Lung (tissue), 12 donors: ENCODE measurements around the gene MDP1. TPM values are rescaled to one million over a fixed set of nuclear protein-coding genes. Genes with fewer than 3 reads are reported as not detected.

Experiments used
- ATAC-seq: fragments of 200-7000 bp; cut with Tn5 transposase; one replicate; pipeline ENCODE4 v1.9.1; 2020; ENCODE audit warnings: moderate number of reproducible peaks; ENCODE audit not compliant: insufficient read depth, low FRiP score
- DNase-seq, 3 donors: peaks; one replicate each; pipeline ENCODE4 v3.0.0-alpha.2; 2013 to 2017
- H3K27ac ChIP-seq, 2 donors: one replicate each; pipeline ENCODE4 v1.5.1; 2013; ENCODE audit warnings: mild to moderate bottlenecking in 2 of 2, moderate library complexity in 2 of 2, control low read depth in 1 of 2, inconsistent platforms in 1 of 2, low read depth in 1 of 2, low read length in 1 of 2
- H3K27me3 ChIP-seq, 3 donors: one replicate each; pipeline ENCODE4 v1.5.1; 2013; ENCODE audit warnings: low read length in 2 of 3; ENCODE audit not compliant: control insufficient read depth in 3 of 3, insufficient read depth in 3 of 3
- H3K36me3 ChIP-seq, 4 donors: one replicate each; pipeline ENCODE4 v1.5.1; 2013; ENCODE audit warnings: low read length in 4 of 4, mild to moderate bottlenecking in 1 of 4, moderate library complexity in 1 of 4; ENCODE audit not compliant: control insufficient read depth in 4 of 4, insufficient read depth in 4 of 4
- H3K4me1 ChIP-seq, 5 donors: one replicate each; pipeline ENCODE4 v1.5.1; 2013; ENCODE audit warnings: low read length in 5 of 5, mild to moderate bottlenecking in 2 of 5, moderate library complexity in 1 of 5; ENCODE audit not compliant: control insufficient read depth in 5 of 5, insufficient read depth in 5 of 5
- H3K4me3 ChIP-seq: one replicate; pipeline ENCODE4 v1.5.1; 2013; ENCODE audit warnings: mild to moderate bottlenecking, control low read depth, moderate library complexity
- H3K9ac ChIP-seq, 2 donors: one replicate each; pipeline ENCODE4 v1.5.1; 2013; ENCODE audit warnings: low read length in 2 of 2, control low read depth in 1 of 2; ENCODE audit not compliant: insufficient read depth in 1 of 2
- H3K9me3 ChIP-seq, 4 donors: one replicate each; pipeline ENCODE4 v1.5.1; 2013; ENCODE audit warnings: low read length in 3 of 4, mild to moderate bottlenecking in 1 of 4, moderate library complexity in 1 of 4; ENCODE audit not compliant: control insufficient read depth in 4 of 4, insufficient read depth in 3 of 4
- WGBS, 2 donors: extraction: QIAGEN DNeasy Blood & Tissue Kit; methylation state at CpG; one replicate each; pipeline ENCODE4 v1.1.7; 2013; 5-methylcytosine and 5-hydroxymethylcytosine counted together
- polyA plus RNA-seq, 2 donors: library from polyadenylated mRNA; stranded (reverse); fragments of 200-250 nt; gene quantifications; one replicate each; pipeline ENCODE4 v1.2.1, GENCODE V29; 2013
- total RNA-seq, 2 donors: library from RNA; depleted of rRNA in 1 of 2; stranded (reverse); fragments of >200 nt in 1 of 2; gene quantifications; one replicate each; pipeline ENCODE4 v1.2.1, GENCODE V29; 2014 to 2021
- TF ChIP-seq, protein P1 (sequence below): IDR thresholded peaks from 2 replicates; pipeline ENCODE4 v1.5.1; 2012; ENCODE audit warnings: mild to moderate bottlenecking; ENCODE audit errors: control extremely low read depth, extremely low read depth
- donor health status: control.
- donor health status: control.
- donor health status: Bipolar disorder and iron deficiency.
- donor health status: healthy.
- donor health status: DM: yes; HTN: yes; CAD: no.

MDP1 gene
- total and polyA plus RNA-seq, 4 donors, result 17.2 to 31.4 (median 22.8) TPM

DNA sequence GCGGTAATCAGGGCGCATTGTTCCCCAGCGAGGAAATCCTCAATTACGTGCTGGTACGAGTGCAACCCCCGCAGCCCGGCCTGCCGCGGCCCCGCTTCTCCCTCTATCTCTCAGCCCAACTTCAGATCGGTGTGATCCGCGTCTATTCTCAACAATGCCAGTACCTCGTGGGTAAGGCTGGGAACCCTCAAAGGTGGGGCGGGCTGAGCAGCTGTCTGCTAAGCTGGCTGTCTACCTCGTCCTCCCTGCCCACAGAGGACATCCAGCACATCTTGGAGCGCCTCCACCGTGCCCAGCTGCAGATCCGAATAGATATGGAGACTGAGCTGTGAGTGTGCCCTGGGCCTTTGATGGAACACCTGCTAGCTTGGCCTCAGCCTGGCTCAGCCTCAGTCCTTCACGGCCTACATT lies 43.0 kb downstream of the MDP1 start:
- Histone ChIP-seq H3K27ac (no peak overlapping the region), H3K27me3 (no peaks in the 10 kb centered on the region), H3K9me3 (no peaks in the 10 kb centered on the region), H3K4me1 (peaks cover 0 to 14% (median 4%) of the 10 kb centered on the region in 5 donors), H3K9ac (no peak overlapping the region), H3K4me3 (no peak overlapping the region), H3K36me3 (peaks cover 0 to 30% (median 4%) of the 10 kb centered on the region in 4 donors)
- no peak for DNase-seq
- WGBS, 2 donors, result 69 to 72% methylated on average over 20 of the region's 20 CpGs
- TF ChIP-seq, protein P1, sequence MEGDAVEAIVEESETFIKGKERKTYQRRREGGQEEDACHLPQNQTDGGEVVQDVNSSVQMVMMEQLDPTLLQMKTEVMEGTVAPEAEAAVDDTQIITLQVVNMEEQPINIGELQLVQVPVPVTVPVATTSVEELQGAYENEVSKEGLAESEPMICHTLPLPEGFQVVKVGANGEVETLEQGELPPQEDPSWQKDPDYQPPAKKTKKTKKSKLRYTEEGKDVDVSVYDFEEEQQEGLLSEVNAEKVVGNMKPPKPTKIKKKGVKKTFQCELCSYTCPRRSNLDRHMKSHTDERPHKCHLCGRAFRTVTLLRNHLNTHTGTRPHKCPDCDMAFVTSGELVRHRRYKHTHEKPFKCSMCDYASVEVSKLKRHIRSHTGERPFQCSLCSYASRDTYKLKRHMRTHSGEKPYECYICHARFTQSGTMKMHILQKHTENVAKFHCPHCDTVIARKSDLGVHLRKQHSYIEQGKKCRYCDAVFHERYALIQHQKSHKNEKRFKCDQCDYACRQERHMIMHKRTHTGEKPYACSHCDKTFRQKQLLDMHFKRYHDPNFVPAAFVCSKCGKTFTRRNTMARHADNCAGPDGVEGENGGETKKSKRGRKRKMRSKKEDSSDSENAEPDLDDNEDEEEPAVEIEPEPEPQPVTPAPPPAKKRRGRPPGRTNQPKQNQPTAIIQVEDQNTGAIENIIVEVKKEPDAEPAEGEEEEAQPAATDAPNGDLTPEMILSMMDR, result no peak
- no peak for ATAC-seq

DNA sequence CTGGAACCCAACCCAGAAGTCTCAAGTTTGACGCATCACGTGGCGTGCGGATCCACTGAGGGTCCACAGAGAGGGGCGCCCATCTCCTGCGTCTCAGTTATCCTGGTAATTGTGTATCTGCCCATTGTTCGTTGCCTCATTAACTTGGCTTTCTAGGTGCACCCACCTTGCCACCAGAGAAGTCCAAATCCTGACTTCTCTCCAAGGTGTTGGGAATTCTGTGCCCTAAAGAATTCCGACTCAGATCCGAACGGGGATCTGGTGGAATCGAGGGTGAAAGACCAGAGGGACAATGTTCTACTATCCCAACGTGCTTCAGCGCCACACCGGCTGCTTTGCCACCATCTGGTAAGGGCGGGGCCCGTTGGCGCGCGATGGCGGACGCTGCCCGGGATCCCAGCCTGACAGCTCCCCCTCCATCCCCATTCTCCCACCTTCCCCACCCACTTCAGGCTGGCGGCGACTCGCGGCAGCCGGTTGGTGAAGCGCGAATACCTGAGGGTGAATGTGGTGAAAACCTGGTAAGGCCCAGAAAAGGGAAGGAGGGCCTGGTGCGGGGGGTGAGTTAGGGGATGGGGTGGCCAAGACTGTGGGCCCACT lies 43.5 kb downstream of the MDP1 start:
- DNase-seq (peak in 2 of 3 donors; percentile 22 to 34), ATAC-seq (no peak)
- Histone ChIP-seq H3K36me3 (peaks cover 4 to 29% (median 7%) of the 10 kb centered on the region in 4 donors), H3K4me3 (peak overlapping the region; percentile 12), H3K4me1 (peaks cover 0 to 14% (median 4%) of the 10 kb centered on the region in 5 donors), H3K9me3 (no peaks in the 10 kb centered on the region), H3K9ac (no peak overlapping the region), H3K27ac (peak overlapping the region in 1 of 2 donors; percentile 22), H3K27me3 (no peaks in the 10 kb centered on the region)
- TF ChIP-seq, protein P1, result no peak
- 22 to 41% methylated on average over 30 of the region's 30 CpGs for WGBS, 2 donors

DNA sequence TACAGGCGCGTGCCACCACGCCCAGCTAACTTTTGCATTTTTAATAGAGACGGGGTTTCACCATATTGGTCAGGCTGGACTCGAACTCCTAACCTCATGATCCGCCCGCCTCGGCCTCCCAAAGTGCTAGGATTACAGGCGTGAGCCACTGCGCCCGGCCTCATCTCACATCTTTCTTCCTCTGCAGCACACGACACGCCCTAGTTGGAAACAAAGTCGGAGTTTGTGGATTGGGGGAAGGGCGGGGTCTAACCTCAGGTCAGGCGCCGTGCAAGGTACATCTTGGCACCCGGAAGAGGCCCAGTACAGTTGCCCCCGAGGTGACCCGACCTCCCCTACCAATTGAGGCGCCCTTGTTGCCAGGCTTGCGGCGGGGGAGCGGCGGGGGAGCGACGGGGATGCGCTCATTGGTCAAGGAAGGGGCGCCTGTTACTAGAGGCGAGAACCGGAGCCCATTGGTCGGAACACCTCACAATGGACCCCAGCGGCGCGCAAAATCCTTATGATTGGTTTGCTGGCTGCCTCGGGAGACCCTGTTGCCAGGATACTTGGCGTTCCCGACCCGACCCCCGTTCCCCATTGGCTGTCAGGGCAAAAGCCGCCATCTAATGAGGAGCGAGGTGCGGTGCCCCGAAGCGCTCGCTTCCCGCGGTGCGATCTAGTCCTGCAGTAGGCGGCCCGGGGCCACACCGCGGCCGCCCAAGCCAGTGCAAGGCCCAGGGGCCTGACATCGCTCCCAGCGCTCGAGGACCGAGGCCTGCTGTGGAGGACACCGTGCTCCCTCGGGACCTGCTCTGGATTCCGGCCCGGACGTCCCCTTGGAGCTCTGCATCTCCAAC lies 44.2 kb downstream of the MDP1 start, which contains the start of gene REC8:
TSS of gene REC8 (plus strand) at position 659 of the 839 bp plus-strand sequence. CDS start 473 bp downstream, outside the sequence.
- Histone ChIP-seq H3K36me3 (peaks cover 4 to 26% (median 8%) of the 10 kb centered on the region in 4 donors), H3K27me3 (no peaks in the 10 kb centered on the region), H3K4me3 (peak within 1 kb of the TSS; percentile 12), H3K4me1 (peaks cover 0 to 14% (median 4%) of the 10 kb centered on the region in 5 donors), H3K27ac (peak within 1 kb of the TSS in 1 of 2 donors; percentile 22), H3K9me3 (no peaks in the 10 kb centered on the region), H3K9ac (no peak within 1 kb of the TSS)
- TF ChIP-seq, protein P1, result no peak
- ATAC-seq, result peak; percentile 86
- 14 to 26% methylated on average over 62 to 63 of the region's 63 CpGs for WGBS, 2 donors
- peak; percentile 95 for DNase-seq
